Measurements from ENCODE around the gene REEP6.
A peak's percentile ranks its signal among the peaks of the same experiment; 100 is the strongest.

REEP6 gene

DNA sequence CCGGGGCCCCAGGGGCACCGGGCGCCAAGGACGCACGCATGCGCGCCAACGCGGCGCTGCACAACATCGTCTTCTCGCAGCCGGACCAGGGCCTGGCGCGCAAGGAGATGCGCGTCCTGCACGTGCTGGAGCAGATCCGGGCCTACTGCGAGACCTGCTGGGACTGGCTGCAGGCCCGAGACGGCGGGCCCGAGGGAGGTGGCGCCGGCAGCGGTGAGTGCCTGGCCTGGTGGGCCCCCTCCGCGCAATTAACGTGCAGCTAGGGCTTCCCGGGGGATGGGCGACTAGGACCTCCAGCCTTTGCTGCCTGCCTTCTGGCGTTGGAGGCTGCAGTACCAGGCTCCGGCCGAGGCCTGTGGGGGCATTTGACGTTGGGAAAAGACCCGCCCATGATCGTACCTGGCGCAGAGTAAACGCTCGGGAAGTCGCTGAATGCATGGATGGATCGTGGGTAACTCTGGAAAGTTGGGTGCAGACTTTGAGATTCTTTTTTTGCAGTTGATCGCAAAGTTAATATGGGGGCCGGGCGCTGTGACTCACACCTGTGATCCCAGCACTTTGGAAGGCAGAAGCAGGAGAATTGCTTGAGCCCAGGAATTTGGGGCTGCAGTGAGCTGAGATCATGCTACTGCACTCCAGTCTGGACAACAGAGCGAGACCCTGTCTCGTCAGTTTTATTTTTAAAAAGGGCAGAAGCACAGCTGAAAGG, 33.8 kb upstream of the REEP6 start:
- DNase-seq = no peak

GRCh38 chr19:1457892-1458291, 33.1 kb upstream of the REEP6 start:
- DNase-seq = no peak

- DNase-seq = no peak
Observed at GRCh38 chr19:1459479-1459878, 31.5 kb upstream of the REEP6 start.

GRCh38 chr19:1460033-1460995, 30.7 kb upstream of the REEP6 start:
- no peak for DNase-seq

DNA sequence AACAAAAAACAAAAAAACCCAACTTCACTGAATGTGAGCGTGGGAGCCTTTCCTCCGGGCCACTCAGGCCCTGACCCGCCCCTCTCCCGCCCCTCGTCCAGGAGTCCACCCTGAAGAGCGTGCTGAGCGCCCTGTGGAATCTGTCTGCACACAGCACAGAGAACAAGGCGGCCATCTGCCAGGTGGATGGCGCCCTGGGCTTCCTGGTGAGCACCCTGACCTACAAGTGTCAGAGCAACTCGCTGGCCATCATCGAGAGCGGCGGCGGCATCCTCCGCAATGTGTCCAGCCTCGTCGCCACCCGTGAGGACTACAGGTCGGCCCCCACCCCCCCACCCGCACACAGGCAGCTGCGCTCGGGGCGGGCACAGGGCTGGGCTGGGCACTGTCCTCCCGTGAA, 29.1 kb upstream of the REEP6 start:
- no peak for DNase-seq

- DNase-seq = peak; percentile 43
Observed at GRCh38 chr19:1465191-1466016, 25.6 kb upstream of the REEP6 start.

DNA sequence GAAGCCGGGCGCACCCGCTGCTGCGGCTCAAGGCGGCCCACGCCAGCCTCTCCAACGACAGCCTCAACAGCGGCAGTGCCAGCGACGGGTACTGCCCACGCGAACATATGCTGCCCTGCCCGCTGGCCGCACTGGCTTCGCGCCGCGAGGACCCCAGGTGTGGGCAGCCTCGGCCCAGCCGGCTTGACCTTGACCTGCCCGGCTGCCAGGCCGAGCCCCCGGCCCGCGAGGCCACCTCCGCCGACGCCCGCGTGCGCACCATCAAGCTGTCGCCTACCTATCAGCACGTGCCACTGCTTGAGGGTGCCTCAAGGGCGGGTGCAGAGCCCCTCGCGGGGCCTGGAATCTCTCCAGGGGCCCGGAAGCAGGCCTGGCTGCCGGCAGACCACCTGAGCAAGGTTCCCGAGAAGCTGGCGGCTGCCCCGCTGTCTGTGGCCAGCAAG, 24.9 kb upstream of the REEP6 start:
- no peak for DNase-seq

GRCh38 chr19:1466461-1467214, 24.3 kb upstream of the REEP6 start:
- DNase-seq = no peak

- DNase-seq = no peak
Observed at GRCh38 chr19:1467215-1467489, 23.8 kb upstream of the REEP6 start.

DNA sequence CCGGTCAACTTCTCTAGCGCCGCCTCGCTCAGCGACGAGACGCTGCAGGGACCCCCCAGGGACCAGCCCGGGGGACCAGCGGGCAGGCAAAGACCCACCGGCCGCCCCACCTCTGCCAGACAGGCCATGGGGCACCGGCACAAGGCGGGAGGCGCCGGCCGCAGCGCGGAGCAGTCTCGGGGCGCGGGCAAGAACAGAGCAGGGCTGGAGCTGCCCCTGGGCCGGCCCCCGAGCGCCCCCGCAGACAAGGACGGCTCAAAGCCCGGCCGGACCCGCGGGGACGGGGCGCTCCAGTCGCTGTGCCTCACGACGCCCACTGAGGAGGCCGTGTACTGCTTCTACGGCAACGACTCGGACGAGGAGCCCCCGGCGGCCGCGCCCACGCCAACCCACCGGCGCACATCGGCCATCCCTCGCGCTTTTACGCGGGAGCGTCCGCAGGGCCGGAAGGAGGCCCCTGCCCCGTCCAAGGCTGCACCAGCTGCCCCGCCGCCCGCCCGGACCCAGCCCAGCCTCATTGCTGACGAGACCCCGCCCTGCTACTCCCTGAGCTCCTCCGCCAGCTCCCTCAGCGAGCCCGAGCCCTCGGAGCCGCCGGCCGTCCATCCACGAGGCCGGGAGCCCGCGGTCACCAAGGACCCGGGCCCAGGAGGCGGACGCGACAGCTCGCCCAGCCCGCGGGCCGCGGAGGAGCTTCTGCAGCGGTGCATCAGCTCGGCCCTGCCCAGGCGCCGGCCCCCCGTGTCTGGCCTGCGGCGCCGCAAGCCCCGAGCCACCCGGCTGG, 23.3 kb upstream of the REEP6 start:
- DNase-seq = no peak

DNA sequence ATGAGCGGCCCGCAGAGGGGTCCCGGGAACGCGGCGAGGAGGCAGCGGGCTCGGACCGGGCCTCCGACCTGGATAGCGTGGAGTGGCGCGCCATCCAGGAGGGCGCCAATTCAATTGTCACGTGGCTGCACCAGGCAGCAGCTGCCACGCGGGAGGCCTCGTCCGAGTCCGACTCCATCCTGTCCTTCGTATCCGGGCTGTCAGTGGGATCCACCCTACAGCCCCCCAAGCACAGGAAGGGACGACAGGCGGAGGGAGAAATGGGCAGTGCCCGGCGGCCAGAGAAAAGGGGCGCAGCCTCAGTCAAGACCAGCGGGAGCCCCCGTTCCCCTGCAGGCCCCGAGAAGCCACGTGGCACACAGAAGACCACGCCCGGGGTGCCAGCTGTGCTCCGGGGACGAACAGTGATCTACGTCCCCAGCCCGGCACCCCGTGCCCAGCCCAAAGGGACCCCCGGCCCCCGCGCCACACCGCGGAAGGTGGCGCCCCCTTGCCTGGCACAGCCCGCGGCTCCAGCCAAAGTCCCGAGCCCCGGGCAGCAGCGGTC, 22.6 kb upstream of the REEP6 start:
- no peak for DNase-seq

GRCh38 chr19:1468821-1469254, 22.1 kb upstream of the REEP6 start:
- DNase-seq = peak; percentile 57

- DNase-seq = no peak
Observed at GRCh38 chr19:1469255-1470054, 21.5 kb upstream of the REEP6 start.

- DNase-seq = no peak
Observed at GRCh38 chr19:1470055-1470304, 21.0 kb upstream of the REEP6 start.

DNA sequence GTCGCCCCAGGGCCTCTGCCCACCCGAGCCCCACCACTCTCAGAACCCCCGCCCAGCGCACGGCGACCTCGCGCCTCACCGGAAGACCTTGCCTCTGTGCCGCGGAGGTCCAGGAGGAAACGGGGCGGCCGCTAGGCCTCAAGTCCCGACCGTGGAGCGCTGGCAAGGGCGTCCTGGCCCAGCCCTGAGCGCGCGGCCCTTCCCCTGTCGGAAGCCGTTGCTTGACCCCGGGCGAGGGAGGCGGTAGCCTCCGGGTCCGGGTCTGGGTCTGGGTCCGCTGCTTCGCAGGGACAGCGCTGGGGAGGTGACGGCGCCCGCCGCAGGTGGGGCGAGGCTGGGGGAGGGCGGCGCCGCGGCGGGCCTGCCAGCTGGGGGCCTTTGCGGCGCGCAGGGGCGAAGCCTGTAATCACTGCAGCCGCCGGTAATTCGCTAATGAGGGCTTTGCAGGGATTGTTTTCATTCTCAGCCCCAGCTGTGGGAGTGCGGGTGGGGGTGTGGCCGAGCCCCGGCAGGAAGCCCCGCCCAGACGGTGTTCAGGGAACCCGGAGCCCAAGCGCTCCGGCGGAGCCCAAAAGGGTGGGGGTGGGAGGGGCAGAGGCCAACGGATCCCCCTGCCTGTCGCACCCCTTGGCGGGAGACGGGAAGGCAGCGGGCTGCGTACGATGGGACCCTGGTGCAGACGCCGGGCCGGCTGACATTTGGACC, 20.5 kb upstream of the REEP6 start:
- peak; percentile 76 for DNase-seq

GRCh38 chr19:1471010-1471514, 19.9 kb upstream of the REEP6 start:
- DNase-seq = no peak

DNA sequence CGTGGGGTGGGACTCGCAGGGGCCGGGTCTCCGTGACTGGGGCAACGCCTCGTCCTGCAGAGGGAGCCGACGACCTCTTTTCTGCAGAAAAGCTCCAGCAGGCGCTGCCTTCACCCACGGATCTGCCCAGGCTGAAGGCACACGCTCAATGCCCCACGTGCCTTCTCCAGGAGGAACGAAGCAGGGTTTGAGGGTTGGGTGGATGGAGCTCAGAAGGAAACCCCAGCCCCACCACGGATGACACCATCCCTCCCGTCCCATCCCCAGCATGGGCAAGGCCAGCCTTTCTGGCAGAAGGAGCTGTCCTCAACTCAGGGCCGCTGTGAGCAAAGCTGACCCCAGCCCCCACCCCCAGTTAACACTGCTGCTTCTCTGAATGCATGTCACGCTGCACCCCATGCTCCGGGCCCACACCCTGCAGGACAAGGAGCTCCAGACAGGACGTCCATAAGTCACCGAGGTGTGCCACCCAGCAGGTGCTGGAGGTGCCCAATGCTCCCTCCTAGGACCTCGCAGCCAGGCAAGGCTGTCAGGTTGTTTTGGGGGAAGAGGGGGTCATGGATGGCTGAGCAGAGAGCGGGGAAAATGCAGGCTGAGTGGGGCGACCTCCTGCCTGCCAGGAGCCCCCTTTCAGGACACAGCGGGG, 19.3 kb upstream of the REEP6 start:
- DNase-seq = no peak

DNA sequence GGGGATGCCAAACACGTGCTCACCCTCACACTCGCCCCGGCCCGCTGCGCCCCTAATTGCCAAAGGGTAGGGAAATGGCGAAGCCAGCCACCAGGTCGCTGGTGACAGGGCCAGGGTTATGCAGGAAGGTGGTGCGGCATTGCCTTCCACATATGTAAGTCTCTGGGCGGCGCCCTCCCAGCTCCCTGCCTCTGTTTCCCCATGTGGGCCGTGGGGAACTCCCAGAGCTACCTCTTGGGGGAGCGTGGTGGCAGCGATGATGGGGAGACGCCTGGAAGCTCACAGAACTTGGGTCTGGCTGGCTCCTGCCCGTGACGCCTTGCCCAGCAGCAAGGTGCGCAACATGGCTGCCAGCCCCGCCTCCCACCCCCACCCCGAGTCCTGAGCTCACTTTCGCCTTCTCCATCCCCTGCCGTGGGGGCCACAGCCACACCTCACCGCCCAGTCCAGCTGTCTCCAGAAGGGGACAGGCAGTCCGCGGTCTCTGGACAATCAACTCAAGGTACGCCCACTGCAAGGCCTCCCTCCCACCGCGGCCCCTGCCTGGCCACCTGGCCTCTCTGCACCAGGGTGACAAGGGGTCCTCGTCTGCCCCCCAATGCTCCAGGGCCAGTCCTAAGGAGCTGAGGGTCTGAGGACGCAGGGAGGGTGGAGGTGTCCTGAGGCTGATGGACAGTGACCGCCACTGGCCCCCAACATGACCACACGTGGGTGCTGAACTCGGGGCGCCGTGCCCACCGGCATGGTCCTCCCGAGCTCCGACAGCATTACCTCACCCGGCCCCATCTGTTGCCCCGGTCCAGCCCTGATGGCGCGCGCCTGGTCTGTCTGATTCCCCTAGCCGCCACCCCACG, 18.5 kb upstream of the REEP6 start:
- no peak for DNase-seq

Measured in stimulated activated CD4-positive, alpha-beta T cell treated with anti-CD3 and anti-CD28 coated beads, Interleukin-4, amount 100 ng/mL, for 1 hour (primary cell).